OCI-LY1 (cell line): ENCODE data around the gene HMMR.

ENCODE experiments used
- CTCF ChIP-seq: fragments of 200-600 bp; sonication (generic), shearing (Covaris generic); IDR thresholded peaks from 2 replicates; pipeline ENCODE4 v1.5.1; 2017; ENCODE audit warnings: mild to moderate bottlenecking, antibody characterized with exemption, low read length, moderate library complexity, mixed read lengths
- EZH2 ChIP-seq: fragments of 200-600 bp; sonication (generic), shearing (Covaris generic); IDR thresholded peaks from 2 replicates; pipeline ENCODE4 v1.8.0; 2017; ENCODE audit warnings: borderline replicate concordance, mixed run types, mild to moderate bottlenecking, antibody characterized with exemption, low read length, moderate library complexity, mixed read lengths

- TF ChIP-seq CTCF = no peak
- TF ChIP-seq EZH2 = no peak
These were observed 72.8 kb downstream of the HMMR start for GRCh38 chr5:163533223-163533622.
